HFF-Myc (cell line): Measurements from ENCODE around the gene INTS13.

Source experiments
- DNase-seq: peaks from one replicate; pipeline ENCODE4 v3.0.0-alpha.2; 2011; ENCODE audit warnings: low read depth; ENCODE audit errors: extremely low read depth
- H3K4me3 ChIP-seq: replicated peaks from 2 replicates; pipeline ENCODE4 v1.5.1; 2011; ENCODE audit warnings: low read depth, mild to moderate bottlenecking, control low read depth, low read length
- TF ChIP-seq, protein P1 (sequence below): IDR thresholded peaks from 2 replicates; pipeline ENCODE4 v1.5.1; 2012; ENCODE audit warnings: mild to moderate bottlenecking, low read depth, low read length, control low read depth; ENCODE audit errors: missing control alignments

Gene INTS13

DNA sequence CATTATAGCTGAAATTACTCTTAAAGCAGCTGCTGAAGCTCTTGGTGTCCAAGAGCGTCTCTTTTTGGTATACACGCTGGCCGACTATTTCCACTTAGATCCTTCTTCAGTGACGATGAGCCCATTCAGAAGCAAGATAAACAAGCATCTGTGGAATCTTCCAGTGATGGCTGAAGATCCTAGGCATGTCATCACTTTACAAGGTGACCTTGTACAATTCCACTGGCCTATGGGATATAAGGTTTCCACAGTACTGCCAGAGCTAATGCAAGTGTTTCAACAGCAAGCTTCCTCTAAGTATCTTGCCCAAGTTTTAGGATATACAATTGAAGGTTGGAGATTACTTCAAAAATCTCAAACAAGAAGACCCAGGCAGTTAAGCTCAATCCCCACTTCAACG, 47.0 kb downstream of the INTS13 start:
- H3K4me3 ChIP-seq: no peak overlapping the region
- TF ChIP-seq, protein P1, sequence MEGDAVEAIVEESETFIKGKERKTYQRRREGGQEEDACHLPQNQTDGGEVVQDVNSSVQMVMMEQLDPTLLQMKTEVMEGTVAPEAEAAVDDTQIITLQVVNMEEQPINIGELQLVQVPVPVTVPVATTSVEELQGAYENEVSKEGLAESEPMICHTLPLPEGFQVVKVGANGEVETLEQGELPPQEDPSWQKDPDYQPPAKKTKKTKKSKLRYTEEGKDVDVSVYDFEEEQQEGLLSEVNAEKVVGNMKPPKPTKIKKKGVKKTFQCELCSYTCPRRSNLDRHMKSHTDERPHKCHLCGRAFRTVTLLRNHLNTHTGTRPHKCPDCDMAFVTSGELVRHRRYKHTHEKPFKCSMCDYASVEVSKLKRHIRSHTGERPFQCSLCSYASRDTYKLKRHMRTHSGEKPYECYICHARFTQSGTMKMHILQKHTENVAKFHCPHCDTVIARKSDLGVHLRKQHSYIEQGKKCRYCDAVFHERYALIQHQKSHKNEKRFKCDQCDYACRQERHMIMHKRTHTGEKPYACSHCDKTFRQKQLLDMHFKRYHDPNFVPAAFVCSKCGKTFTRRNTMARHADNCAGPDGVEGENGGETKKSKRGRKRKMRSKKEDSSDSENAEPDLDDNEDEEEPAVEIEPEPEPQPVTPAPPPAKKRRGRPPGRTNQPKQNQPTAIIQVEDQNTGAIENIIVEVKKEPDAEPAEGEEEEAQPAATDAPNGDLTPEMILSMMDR: no peak
- no peak for DNase-seq

DNA sequence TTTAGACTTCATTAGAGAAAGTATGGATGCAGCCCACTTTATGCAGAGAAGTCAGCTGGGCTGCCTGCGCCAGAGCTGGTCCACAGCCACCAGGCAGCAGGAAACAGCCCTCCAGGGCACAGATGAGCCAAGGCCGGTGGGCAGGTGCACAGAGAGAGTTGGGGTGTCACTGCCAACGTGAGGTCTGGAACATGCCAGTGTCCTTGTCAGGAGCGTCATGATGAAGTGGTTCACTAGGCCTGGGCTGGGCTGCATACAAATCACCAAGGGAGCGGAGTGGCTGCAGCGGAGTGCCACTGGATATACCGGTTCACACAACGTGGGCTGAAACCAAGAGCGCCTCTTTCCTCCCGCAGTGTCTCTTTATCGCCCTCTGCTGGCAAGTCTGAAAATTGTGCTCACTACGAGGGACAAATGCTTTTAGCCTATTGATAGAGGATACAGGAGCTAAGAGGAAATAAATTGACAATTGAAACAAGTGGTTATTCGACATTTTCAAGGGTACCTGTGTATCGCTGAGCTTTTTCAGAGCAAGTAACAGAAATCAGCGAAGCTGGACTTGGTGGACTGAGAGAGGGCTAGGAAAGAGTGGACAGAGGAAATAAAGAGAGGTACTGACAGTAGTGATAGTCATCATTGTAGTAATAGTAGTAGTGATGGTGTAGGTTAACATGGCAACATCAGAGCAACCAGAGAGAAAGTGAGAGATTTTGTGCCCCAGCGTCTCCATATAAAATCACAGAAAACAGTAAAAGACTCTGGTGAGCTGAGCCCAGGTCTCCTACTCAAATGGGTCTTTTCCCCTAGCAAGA, 52.8 kb downstream of the INTS13 start:
- H3K4me3 ChIP-seq: no peak overlapping the region
- peak; percentile 70 for DNase-seq
- TF ChIP-seq, protein P1: peak; percentile 92

DNA sequence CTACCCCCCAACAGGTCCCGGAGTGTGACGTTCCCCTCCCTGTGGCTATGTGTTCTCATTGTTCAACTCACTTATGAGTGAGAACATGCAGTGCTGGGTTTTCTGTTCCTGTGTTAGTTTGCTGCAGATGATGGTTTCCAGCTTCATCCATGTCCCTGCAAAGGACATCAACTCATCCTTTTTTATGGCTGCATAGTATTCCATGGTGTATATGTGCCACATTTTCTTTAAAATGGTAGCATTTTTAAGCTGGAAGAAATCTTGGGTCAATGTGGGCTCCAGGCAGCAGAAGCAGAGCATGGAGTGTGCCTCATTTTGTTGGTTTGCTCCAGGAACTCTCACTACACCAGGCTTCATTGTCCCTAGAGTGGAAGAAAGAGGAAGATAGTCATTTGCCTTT, 57.2 kb downstream of the INTS13 start:
- TF ChIP-seq, protein P1: no peak
- H3K4me3 ChIP-seq: no peak overlapping the region
- no peak for DNase-seq

DNA sequence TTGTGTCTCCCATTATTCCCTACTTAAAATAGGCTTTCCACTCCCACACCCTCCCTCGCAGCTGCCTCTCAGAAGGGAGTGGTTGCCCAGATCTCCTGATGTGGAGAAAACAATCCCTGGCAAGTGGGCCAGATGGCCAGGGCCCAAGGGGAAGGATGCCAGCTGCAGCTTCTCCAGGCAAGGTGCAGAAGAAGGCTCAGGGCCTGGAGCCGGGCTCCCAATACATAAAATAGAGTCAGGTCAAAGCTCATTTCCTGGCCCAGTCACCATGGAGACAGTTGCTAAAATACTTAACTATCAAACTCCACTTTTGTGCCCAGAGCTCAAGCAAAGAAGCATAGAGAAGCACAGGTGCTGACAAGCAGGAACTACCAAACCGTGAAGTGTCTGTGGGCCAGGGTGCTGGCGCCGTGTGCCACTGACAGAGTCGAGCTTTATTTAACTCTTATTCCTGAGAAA, 59.1 kb downstream of the INTS13 start:
- TF ChIP-seq, protein P1: no peak
- no peak overlapping the region for H3K4me3 ChIP-seq
- DNase-seq: peak; percentile 42

DNA sequence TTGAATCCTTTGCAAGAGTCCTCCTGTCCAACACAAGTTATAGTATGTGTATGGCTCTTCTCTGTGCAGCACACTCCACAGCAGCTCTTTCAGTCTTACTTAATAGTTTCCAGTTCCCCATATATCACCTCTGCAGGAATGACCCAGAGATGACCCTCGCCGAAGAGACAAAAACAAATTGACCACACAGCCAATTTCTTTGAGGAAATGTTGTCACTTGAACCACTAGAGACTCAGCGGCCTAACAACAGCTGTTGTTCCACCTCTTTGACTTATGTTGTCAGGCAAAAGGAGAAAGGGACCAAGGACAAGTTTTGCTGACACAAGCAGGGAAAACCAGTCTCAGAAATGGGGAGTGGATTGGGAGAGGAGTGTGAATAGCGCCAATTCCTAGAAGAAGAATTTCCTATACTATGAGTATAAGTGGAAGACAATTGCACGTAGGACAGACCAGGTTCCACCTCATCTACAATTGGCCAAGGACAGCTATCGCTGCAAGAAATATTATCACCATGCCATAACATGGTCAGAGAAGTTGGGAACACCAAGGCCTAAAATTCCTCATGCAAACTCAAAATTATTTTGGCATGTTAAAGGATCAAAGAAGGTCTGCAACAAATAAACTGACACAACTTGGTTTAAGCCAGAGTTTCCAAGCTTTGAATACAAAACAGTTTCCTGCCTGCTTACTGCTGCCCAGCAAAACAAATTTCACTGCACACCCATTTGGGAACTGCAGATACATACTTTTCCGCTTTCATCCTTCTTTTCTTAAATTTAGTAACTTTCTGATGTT, 63.1 kb downstream of the INTS13 start:
- no peak for DNase-seq
- H3K4me3 ChIP-seq: no peak overlapping the region
- TF ChIP-seq, protein P1: no peak

DNA sequence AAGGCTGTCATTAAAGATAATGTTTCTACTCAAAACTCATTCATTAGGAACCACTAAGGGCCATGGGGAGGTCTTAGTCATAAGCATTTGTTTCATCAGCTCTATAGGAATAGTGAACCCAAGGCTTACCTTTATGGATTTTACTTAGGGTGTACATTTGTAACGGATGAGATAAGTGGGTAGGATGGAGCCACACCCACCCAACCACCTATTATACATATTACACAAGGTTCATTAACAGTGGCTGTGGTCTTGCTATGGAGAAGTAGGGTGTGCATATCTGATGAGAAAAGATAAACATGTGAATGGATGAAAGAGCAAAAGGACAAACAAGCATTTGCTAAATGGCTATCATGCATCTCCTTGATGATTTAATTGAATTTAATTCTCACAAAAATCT, 65.2 kb downstream of the INTS13 start:
- H3K4me3 ChIP-seq: no peak overlapping the region
- TF ChIP-seq, protein P1: no peak
- DNase-seq: no peak
